Endothelial cell of umbilical vein (primary cell): ENCODE data around the gene LINC01488. TPM values are rescaled to one million over a fixed set of nuclear protein-coding genes. Genes with fewer than 3 reads are reported as not detected.

Source experiments
- BruUV-seq: library from RNA; stranded (reverse); fragments of 400-500 nt; replicated peaks from 2 replicates; lab custom pipeline; 2021; lab: Mats Ljungman, UMichigan
- CTCF ChIA-PET: fragments of 300-600, 350-600 bp; sonication (Branson Sonifier 250); formaldehyde crosslinking; loops from one replicate; lab custom pipeline; 2021; ENCODE audit warnings: antibody characterized with exemption, inconsistent platforms; lab: Charles Lee
- POLR2A ChIA-PET: fragments of 300-600, 350-600 bp; sonication (Branson Sonifier 250); formaldehyde crosslinking; loops from one replicate; lab custom pipeline; 2021; ENCODE audit warnings: antibody characterized with exemption, inconsistent platforms; lab: Charles Lee
- DNase-seq: peaks from one replicate; pipeline ENCODE4 v3.0.0-alpha.2; 2011; ENCODE audit warnings: low read depth, low spot score
- FAIRE-seq: peaks from 2 replicates; lab custom pipeline; 2011; peaks lifted over from hg19 to GRCh38; lab: Jason Lieb, UNC
- H2AFZ ChIP-seq: 2 replicates; pipeline ENCODE4 v1.6.0; 2012; ENCODE audit warnings: low read depth, low read length, control low read depth, inconsistent platforms
- H3K27ac ChIP-seq: 2 replicates; pipeline ENCODE4 v1.5.1; 2011; ENCODE audit warnings: low read depth, mild to moderate bottlenecking, control low read depth, low read length, moderate library complexity; ENCODE audit not compliant: insufficient read depth
- H3K27me3 ChIP-seq, 2 experiments: 2 replicates each; pipeline versions ENCODE4 v1.6.0 to v1.6.1; 2011; ENCODE audit warnings: low read length in 2 of 2, mixed read lengths in 1 of 2; ENCODE audit not compliant: control insufficient read depth in 2 of 2, insufficient read depth in 2 of 2
- H3K36me3 ChIP-seq, 2 experiments: 2 replicates in 1 of 2; 3 replicates in 1 of 2; pipeline ENCODE4 v1.5.1; 2011; ENCODE audit warnings: low read length in 2 of 2, mild to moderate bottlenecking in 1 of 2, moderate library complexity in 1 of 2; ENCODE audit not compliant: control insufficient read depth in 2 of 2, insufficient read depth in 2 of 2; ENCODE audit errors: extremely low read depth in 1 of 2
- H3K4me1 ChIP-seq: 3 replicates; pipeline ENCODE4 v1.5.1; 2011; ENCODE audit warnings: mild to moderate bottlenecking, low read length; ENCODE audit not compliant: control insufficient read depth, insufficient read depth; ENCODE audit errors: extremely low read depth
- H3K4me2 ChIP-seq: 2 replicates; pipeline ENCODE4 v1.6.1; 2011; ENCODE audit warnings: low read length, control low read depth, mixed read lengths; ENCODE audit not compliant: insufficient read depth
- H3K4me3 ChIP-seq, 3 experiments: fragments of 200-600 bp in 1 of 3; sonication (generic), shearing (Covaris generic) in 1 of 3; replicated peaks in 1 of 3; 2 replicates each; pipeline ENCODE4 v1.5.1; 2011 to 2016; ENCODE audit warnings: control low read depth in 3 of 3, low read length in 3 of 3, mild to moderate bottlenecking in 2 of 3, inconsistent platforms in 1 of 3, low read depth in 1 of 3, moderate library complexity in 1 of 3; ENCODE audit not compliant: insufficient read depth in 1 of 3
- H3K79me2 ChIP-seq: 2 replicates; pipeline ENCODE4 v1.6.0; 2012; ENCODE audit warnings: low read length, inconsistent platforms; ENCODE audit not compliant: control insufficient read depth, insufficient read depth
- H3K9ac ChIP-seq: replicated peaks from 2 replicates; pipeline ENCODE3; 2011; ENCODE audit warnings: low read length, control low read depth; ENCODE audit not compliant: insufficient read depth; ENCODE audit errors: extremely low read depth
- H3K9me1 ChIP-seq: replicated peaks from 3 replicates; pipeline ENCODE4 v1.6.0; 2011; ENCODE audit warnings: mild to moderate bottlenecking, low read length; ENCODE audit not compliant: control insufficient read depth, insufficient read depth; ENCODE audit errors: extremely low read depth
- H3K9me3 ChIP-seq: replicated peaks from 2 replicates; pipeline ENCODE4 v1.5.1; 2012; ENCODE audit warnings: low read length, inconsistent platforms; ENCODE audit not compliant: control insufficient read depth, insufficient read depth
- H4K20me1 ChIP-seq: replicated peaks from 2 replicates; pipeline ENCODE3; 2011; ENCODE audit warnings: mild to moderate bottlenecking, low read length; ENCODE audit not compliant: control insufficient read depth, insufficient read depth; ENCODE audit errors: extremely low read depth
- EZH2 ChIP-seq: IDR thresholded peaks from 2 replicates; pipeline ENCODE4 v1.6.1; 2012; ENCODE audit warnings: borderline replicate concordance, low read depth, mild to moderate bottlenecking, moderate library complexity, low read length, inconsistent platforms; ENCODE audit not compliant: severe bottlenecking
- FOS ChIP-seq: IDR thresholded peaks from 2 replicates; pipeline ENCODE4 v1.6.1; 2011; ENCODE audit warnings: mild to moderate bottlenecking, low read length, moderate library complexity, borderline replicate concordance; ENCODE audit not compliant: insufficient read depth
- GATA2 ChIP-seq: IDR thresholded peaks from 2 replicates; pipeline ENCODE4 v1.7.0; 2011; ENCODE audit warnings: low read depth, mild to moderate bottlenecking, moderate library complexity, mixed read lengths, low read length; ENCODE audit not compliant: insufficient read length, insufficient read depth
- JUN ChIP-seq: IDR thresholded peaks from 2 replicates; pipeline ENCODE4 v1.6.1; 2011; ENCODE audit warnings: borderline replicate concordance, low read depth; ENCODE audit not compliant: insufficient read length, insufficient read depth
- MYC ChIP-seq: IDR thresholded peaks from one replicate; pipeline ENCODE4 v1.6.1; 2011; ENCODE audit warnings: mild to moderate bottlenecking, low read depth, low read length
- POLR2A ChIP-seq: IDR thresholded peaks from 2 replicates; pipeline ENCODE4 v1.6.1; 2012; ENCODE audit warnings: low read depth, mild to moderate bottlenecking, control low read depth, low read length
- POLR2AphosphoS5 ChIP-seq: IDR thresholded peaks from 2 replicates; pipeline ENCODE4 v1.6.1; 2012; ENCODE audit warnings: low read depth, mild to moderate bottlenecking, control low read depth, low read length, moderate library complexity; ENCODE audit not compliant: insufficient read depth
- dilution Hi-C: fragments of 300-500 bp; cut with MboI; formaldehyde crosslinking; loops from one replicate; pipeline ENCODE4 v1.15.0; 2019; ENCODE audit warnings: low sequenced_read_pairs; ENCODE audit not compliant: extremely low pct_ligation_motif_present
- intact Hi-C: fragments of 100-400 bp; cut with micrococcal nuclease; formaldehyde crosslinking; loops from one replicate; pipeline ENCODE4 v1.10.0; 2022
- polyA plus RNA-seq, 4 experiments: library from polyadenylated mRNA; depleted of rRNA in 3 of 4; stranded (reverse) in 3 of 4; unstranded in 1 of 4; fragments of >200 nt; gene quantifications; 2 replicates each; pipeline versions ENCODE4 v1.2.1 to v1.2.3, GENCODE V29; 2011 to 2012; ENCODE audit warnings: missing spikeins in 1 of 4
- total RNA-seq: library from RNA; stranded (reverse); gene quantifications from 2 replicates; pipeline ENCODE4 v1.2.3, GENCODE V29; 2021
- TF ChIP-seq, protein P1 (sequence below): IDR thresholded peaks from 2 replicates; pipeline ENCODE4 v1.6.1; 2011; ENCODE audit not compliant: insufficient read depth, insufficient read length
- TF ChIP-seq, protein P2 (sequence below), 2 donors: IDR thresholded peaks; 1 replicate in 1 of 2; 2 replicates in 1 of 2; pipeline ENCODE4 v1.5.1; 2011; ENCODE audit warnings: low read length in 2 of 2, mild to moderate bottlenecking in 2 of 2, moderate library complexity in 2 of 2, control low read depth in 1 of 2, inconsistent platforms in 1 of 2, low read depth in 1 of 2; ENCODE audit not compliant: insufficient read depth in 1 of 2; ENCODE audit errors: extremely low read depth in 1 of 2

The LINC01488 gene
- total and polyA plus RNA-seq, 2 donors (not counting 3 experiments of a cell fraction or from before 2014, with no cell fraction given), result not detected

DNA sequence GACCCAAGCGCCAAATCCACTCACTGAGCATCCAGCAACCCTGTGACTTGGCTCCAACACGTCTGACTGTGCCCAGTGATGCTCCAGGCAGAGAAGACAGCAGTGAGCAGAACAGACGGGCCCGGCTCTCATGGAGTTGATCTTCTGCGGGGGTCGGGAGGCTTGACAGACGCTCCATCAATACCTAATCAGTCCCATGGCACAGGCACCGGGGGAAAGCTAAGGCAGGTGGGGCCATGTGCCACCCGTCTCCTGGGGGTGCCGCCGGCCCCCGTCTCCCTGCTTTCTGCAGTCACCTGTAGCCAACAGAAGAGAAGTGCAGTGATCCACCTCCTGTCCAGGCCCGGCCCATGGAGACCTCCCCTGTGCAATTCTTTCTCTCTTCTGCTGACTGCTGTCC is 47.5 kb downstream of the LINC01488 start:
- CTCF ChIA-PET, result no interaction called here

More for the DNA sequence above, 47.5 kb downstream of the LINC01488 start:
- FAIRE-seq (no peak), DNase-seq (no peak)
- Histone ChIP-seq H3K9me1 (no peaks in the 10 kb centered on the region), H2AFZ (no peak overlapping the region), H3K27ac (no peak overlapping the region), H3K27me3 (peaks cover 0 to 2% of the 10 kb centered on the region in 2 experiments), H3K9ac (no peak overlapping the region), H4K20me1 (no peaks in the 10 kb centered on the region), H3K36me3 (no peaks in the 10 kb centered on the region), H3K9me3 (no peaks in the 10 kb centered on the region), H3K4me2 (no peak overlapping the region), H3K4me3 (no peak overlapping the region), H3K4me1 (no peaks in the 10 kb centered on the region), H3K79me2 (no peaks in the 10 kb centered on the region)
- intact Hi-C loops (no loop called here), dilution Hi-C loops (no loop called here)
- no TSS peak for BruUV-seq
- POLR2A ChIA-PET, result no interaction called here
- TF ChIP-seq, protein P1, sequence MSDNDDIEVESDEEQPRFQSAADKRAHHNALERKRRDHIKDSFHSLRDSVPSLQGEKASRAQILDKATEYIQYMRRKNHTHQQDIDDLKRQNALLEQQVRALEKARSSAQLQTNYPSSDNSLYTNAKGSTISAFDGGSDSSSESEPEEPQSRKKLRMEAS, result no peak
- no peak for TF ChIP-seq POLR2AphosphoS5
- TF ChIP-seq, protein P2, sequence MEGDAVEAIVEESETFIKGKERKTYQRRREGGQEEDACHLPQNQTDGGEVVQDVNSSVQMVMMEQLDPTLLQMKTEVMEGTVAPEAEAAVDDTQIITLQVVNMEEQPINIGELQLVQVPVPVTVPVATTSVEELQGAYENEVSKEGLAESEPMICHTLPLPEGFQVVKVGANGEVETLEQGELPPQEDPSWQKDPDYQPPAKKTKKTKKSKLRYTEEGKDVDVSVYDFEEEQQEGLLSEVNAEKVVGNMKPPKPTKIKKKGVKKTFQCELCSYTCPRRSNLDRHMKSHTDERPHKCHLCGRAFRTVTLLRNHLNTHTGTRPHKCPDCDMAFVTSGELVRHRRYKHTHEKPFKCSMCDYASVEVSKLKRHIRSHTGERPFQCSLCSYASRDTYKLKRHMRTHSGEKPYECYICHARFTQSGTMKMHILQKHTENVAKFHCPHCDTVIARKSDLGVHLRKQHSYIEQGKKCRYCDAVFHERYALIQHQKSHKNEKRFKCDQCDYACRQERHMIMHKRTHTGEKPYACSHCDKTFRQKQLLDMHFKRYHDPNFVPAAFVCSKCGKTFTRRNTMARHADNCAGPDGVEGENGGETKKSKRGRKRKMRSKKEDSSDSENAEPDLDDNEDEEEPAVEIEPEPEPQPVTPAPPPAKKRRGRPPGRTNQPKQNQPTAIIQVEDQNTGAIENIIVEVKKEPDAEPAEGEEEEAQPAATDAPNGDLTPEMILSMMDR (IDR thresholded peaks at IDR 0.05; ENCODE audit: extremely low read depth in 1 of 2, insufficient read depth in 1 of 2, low read depth in 1 of 2, low read length in 2 of 2), result no peak
- no peak for TF ChIP-seq JUN
- no peak for TF ChIP-seq FOS
- no peak for TF ChIP-seq EZH2
- TF ChIP-seq GATA2, result no peak
- no peak for TF ChIP-seq MYC
- TF ChIP-seq POLR2A, result no peak
